ENCODE measurements around the gene ENO2.
A peak's percentile ranks its signal among the peaks of the same experiment; 100 is the strongest.
"Not testable (repeated sequence)": the region's sequence is repeated elsewhere in the genome, so short reads cannot be mapped to it uniquely, and the experiment has no call there.

Gene ENO2

DNA sequence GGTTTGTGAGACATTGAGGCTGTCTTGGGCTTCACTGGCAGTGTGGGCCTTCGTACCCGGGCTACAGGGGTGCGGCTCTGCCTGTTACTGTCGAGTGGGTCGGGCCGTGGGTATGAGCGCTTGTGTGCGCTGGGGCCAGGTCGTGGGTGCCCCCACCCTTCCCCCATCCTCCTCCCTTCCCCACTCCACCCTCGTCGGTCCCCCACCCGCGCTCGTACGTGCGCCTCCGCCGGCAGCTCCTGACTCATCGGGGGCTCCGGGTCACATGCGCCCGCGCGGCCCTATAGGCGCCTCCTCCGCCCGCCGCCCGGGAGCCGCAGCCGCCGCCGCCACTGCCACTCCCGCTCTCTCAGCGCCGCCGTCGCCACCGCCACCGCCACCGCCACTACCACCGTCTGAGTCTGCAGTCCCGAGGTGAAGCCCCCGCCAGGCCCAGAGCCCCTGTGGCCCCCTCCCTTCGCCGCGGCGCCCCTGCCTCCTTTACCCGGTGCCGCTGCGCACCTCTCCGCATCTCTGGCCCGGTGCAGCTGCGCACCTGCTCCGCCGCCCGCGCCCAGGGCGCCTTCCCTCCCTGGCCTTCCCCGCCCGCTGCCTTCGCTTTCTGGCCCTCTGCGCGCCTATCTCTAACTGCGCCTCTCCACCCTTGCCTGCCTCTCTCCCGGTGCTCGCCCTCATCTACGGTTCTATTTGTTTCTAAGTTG, at the start of gene ENO2:
Gene ENO2 (plus strand): TSS at position 335 of the 701 bp plus-strand sequence. CDS start 1,253 bp downstream, outside the sequence.
- no peak for DNase-seq

DNA sequence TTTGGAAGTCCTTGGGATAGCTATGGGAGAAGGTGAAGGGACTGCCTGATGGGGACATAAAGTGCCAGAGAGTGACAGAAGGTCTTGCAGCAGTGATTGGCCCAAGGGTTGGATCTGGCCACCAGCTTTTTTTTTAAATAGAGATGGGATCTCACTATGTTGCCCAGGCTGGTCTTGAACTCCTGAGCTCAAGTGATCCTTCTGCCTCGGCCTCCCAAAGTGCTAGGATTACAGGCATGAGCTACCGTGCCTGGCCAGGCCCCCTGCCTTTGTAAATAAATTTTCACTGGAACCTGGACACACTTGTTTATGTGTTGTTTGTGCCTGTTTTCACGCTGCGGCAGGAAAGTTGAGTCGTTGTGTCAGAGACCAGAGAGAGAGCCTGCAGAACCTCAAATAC, 49.1 kb upstream of the ENO2 start:
- not testable (repeated sequence) for DNase-seq

DNA sequence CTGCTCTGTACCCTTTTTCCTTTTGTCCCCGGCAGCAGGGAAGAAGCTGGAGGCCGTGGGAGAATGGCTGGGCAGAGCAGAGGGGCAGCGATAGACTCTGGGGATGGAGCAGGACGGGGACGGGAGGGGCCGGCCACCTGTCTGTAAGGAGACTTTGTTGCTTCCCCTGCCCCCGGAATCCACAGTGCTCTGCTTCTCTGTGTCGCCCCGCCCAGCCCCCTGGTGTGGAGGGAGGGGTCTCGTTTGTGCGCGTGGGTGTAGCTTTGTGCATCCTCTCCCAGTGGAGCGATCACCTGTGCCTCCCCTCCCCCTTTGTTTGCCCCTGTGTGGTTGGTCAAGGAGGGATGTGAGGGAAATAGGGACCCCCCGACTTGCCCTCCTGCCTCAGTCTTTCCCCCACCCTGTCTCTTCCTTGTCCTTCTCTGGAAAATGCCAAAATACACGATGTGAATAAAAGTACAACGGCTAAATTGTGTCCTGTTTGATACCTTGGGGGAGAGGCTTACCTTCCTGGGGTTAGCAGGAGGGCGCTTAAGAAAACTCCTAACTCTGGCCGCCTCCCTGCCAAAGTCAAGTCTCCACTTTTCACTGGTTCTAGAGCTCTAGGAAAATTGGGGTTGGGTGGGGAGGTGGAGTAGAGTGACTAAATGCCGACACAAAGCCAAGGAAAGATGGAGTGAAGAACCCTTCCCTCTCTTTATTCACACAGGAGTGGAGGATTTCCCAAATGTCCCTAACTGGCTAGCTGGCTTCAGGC, 48.0 kb upstream of the ENO2 start:
- DNase-seq, result no peak

DNA sequence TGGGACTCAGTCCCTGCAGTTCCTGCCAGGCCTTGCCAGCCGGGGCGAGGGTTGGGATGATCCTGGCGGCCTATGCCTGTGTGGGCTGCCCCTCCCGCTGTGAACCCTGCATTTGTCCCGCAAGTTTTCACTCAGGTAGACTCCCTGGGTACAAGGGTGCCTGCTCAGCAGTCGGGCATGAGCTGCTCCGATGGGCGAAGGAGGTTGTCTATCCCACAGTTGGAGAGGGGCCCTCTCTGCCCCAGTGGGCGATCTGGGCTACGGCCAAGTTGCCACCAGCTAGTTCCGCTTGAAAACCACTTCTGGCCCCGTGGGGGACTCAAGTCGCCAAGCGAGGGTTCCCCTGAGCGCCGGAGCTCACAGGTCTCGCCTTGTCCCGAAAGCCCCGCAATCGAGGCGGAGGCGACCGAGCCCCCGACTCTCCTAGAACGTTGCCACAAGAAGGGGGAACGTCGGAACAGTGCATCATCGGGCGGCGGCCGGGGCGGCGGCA, 47.4 kb upstream of the ENO2 start:
- no peak for DNase-seq

DNA sequence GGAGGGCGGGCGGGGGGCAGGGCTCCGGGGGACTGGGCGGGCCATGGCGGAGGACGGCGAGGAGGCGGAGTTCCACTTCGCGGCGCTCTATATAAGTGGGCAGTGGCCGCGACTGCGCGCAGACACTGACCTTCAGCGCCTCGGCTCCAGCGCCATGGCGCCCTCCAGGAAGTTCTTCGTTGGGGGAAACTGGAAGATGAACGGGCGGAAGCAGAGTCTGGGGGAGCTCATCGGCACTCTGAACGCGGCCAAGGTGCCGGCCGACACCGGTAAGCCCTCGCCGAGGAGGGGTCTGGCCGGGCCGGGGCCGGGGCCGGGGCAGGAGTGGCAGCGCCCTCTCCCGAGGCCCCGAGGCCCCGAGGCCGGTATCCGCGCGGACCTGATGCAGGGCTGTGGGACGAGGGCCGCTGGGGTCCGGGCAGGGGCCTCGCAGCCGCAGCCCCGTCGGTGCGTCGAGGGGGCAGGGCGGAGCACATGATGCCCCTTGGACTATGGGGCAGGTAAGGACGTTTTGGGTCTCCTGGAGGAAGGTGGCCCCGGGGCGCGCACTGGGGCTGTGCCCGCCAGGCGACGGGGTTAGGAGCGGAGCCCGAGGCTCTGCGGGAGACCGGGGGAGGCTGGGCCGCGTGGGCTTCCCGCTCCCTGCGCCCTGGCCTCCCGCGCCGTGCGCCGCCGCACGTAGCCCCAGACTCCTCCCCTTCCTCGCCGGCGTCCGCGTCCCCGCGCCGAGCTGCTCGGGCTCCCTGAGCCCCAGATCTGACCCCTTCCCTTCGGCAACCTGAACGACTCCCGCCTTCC, 46.8 kb upstream of the ENO2 start, which contains the start of gene TPI1:
Gene TPI1 (plus strand): TSS at position 119 of the 798 bp plus-strand sequence. CDS start 36 bp downstream, at position 155.
- DNase-seq, result peak; percentile 51

DNA sequence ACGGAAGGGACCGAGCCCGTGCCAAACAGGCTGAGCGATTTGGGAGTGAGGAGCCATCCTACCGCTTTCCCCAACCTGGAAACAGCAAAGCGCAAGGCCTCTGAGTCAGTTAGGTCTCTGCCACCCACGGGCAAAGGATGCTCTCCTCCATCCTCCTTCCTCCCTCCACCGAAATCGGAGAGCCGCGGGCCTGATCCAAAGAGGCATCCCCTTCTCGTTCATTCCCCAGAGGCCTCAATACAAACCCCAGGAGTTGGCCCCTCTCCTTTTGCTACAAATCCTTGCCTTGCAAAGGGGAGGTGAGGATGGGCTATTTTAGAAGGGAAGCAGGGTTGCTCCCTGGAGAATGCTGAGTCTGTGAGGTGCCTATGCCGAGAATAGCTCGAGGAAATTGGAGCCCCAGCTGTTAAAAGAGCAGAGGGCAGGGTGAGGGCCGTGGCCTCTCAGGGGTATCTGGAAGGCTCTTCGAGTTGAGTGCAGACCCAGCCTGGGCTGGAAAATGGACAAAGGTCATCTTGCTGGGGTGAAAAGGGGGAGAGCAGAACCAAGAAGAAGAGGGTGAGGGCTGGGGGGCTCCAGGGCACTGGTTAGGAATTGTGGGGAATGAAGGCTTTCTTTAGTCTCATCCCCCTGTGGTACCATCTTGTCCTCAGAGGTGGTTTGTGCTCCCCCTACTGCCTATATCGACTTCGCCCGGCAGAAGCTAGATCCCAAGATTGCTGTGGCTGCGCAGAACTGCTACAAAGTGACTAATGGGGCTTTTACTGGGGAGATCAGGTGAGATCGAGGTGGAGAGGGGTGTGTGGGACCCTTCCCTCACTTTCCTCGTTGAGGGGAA, 46.0 kb upstream of the ENO2 start:
- no peak for DNase-seq

DNA sequence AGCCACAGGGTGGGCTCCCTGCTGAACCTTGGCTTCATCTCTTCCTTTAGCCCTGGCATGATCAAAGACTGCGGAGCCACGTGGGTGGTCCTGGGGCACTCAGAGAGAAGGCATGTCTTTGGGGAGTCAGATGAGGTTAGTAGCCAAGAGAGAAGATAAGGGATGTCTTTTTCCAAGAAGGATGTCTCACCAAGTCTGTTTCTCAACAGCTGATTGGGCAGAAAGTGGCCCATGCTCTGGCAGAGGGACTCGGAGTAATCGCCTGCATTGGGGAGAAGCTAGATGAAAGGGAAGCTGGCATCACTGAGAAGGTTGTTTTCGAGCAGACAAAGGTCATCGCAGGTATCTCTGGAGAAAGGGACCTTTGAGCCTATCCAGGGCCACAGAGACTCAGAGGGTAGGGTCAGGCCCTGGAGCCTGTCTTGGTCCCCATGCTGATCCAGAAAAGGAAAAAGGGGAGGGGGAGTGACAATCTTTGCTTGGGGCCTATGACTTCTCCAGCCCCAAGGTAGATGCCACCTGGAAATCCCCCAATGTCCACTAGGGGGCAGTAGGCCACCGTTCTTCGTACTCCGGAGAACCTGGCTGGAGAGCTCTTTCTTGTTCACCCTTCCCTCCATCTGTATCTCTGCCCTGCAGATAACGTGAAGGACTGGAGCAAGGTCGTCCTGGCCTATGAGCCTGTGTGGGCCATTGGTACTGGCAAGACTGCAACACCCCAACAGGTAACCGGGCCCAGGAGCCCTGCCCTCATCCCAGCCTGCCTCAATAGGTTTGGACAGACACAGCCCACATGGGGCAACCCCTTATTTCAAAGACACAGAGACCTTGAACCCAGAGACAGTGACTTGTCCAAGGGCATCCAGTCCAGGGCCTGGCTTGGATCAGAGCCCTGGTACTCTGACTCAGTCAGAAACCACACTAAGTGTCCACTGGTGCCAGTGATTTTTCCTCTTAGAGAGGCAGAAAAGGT, 45.0 kb upstream of the ENO2 start:
- DNase-seq, result no peak

DNA sequence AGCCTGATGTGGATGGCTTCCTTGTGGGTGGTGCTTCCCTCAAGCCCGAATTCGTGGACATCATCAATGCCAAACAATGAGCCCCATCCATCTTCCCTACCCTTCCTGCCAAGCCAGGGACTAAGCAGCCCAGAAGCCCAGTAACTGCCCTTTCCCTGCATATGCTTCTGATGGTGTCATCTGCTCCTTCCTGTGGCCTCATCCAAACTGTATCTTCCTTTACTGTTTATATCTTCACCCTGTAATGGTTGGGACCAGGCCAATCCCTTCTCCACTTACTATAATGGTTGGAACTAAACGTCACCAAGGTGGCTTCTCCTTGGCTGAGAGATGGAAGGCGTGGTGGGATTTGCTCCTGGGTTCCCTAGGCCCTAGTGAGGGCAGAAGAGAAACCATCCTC, 44.1 kb upstream of the ENO2 start:
- DNase-seq, result not testable (repeated sequence)

DNA sequence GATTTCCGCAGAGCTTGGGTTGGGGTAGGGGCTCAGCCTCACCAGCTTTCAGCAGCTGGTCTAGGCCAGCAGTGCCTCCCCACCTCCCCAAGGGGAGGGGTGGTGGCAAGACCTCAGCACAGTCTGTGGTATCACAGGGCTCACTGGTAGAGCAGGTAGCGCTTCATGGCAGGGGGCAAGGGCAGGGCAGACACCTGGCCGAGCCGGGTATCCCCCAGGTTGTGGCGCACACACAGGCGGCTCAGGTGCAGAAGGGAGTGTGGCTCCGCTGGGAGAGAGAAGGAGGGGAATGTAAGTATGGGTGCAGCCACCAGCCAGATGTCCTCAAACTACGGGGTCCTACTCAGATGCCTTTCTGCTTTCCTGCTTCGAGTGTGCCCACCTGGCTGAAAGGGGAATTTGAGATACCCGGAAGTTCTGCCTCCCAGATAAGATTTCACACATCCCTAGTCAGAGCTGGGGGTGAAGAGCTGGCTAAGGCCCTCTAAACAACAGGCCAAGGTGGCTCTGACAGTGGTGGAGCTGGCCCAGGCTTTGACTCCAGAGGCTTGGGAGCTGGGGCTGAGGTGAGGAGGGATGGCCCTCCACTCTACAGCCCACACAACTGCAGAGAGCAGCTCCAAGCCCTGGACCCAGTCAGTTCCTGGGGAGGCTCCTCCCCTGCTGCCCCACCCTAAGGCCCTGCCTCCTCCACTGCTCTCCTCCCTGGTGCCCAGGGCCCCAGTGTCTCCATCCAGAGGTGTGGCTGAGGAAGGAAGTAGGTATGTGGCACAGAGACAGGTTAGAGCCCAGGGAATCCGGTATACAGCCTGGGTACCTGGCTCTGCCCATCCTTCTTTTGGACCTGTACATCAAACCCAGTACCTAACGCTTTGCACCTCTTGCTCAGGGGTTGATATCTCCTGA, 43.1 kb upstream of the ENO2 start:
- DNase-seq, result no peak

DNA sequence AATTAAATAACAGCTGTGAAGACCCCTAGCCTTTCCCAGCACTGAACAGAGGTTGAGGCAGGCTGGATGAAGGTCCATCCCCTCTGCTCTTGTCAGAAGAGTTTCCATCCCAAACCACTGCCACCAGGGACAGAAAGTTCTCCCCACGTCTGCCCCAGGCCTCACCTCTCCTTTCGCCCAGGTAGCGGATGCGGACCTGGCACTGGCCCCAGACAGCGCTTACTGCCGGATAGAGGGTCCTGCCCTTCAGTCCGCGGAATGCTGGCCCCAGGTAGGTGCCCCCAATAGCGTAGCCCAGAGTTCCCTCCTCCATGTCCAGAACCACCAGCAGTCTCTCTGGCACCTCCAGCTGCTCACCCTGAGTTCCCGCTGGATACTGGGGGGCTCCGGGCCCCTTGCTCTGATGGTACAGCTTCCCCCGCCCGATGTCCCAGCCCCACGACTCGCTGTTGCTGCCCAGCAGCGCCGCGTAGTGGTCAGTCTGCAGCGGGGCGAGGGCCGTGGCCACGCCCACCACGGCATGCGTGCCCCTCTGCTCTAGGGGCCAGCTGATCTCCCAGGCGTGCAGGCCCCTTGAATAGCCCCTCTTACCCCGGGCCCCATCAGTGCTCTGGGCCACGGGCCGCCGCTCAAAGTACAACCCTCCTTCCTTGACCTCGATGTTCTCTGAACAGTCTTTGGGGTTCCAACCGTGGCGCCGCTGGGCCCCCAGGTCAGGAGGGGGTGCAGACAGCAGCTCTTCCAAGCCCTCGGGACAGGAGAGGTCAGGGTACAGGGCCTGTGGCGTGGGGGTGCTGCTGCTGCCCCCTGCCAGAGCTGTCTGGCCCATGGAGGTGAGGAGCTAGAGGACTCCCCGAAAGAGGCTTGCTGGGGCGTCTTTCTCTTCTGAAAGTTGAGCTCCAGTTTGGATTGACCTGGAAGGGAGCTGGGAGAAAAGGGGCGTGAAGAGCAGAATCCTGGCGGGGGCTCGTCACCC, 42.0 kb upstream of the ENO2 start:
- peak; percentile 23 for DNase-seq

DNA sequence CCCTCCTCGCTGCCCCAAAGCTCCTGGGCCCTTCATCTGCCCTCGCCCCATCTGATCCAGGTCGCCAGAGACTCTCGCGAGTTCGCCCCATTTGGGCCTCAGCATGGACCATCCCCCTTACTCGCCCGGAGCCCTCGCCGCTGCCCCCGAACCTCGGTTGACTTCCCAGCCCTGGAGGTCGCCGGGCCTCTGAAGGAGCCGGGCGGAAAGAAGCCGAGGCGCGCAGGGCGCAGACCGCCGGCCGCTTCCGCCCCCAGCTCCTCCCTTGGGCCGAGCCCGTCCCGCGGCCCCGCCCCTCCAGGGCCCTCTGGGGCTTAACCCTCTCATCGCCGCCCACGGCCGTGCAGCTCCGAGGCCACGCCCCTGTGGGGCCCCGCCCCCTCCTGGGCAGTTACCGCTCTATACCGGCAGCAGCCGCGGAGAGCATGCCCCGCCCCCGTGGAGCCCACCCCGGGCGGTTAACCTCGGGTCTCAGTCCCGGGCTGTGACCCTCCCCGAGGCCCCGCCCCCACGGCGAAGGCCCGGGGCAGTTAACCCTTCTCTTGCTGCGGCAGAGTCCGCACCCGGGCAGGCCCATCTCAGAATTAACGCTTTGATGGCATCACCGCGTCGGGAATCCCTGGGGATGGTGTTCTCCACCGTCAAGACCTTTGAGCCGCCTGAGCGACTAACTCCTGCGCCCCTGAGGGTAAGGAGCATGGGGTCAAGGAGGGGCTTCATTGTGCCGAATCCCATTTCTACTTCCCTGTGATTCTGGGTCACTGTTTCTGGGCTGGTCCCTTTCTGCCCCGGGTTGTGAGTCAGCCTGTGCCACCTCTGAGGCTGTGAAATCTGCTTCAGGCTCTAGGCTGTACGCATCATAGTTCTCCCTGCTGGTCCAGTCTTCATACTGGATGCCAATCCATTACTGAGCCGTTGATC, 41.0 kb upstream of the ENO2 start, which contains the start of gene SPSB2:
Gene SPSB2 (minus strand): TSS at position 210 of the 921 bp plus-strand sequence. CDS start 402 bp downstream, outside the sequence.
- peak; percentile 79 for DNase-seq

DNA sequence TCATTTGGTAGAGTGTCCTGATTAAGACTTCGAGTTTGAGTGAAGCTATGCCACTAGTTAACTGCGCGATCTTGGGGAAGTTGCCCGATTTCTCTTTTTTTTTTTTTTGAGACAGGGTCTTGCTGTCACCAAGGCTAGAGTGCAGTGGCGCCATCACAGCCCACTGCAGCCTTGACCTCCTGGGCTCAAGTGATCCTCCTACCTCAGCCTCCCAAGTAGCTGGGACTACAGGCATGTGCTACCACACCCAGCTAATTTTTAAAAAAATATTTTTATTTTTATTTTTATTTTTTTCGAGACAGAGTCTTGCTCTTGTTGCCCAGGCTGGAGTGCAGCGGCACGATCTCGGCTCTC, 40.4 kb upstream of the ENO2 start:
- not testable (repeated sequence) for DNase-seq

DNA sequence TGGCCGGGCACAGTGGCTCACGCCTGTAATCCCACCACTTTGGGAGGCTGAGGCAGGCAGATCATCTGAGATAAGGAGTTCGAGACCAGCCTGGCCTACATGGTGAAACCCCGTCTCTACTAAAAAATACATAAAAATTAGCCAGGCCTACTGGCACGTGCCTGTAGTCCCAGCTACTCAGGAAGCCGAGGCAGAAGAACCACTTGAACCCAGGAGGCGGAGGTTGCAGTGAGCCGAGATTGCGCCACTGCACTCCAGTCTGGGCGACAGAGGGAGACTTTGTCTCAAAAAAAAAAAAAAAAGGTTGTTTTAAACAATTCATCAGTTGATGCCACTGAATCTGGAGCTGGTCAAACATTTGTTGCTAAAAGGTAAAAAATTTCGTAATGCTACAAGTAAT, 34.6 kb upstream of the ENO2 start:
- DNase-seq, result not testable (repeated sequence)

DNA sequence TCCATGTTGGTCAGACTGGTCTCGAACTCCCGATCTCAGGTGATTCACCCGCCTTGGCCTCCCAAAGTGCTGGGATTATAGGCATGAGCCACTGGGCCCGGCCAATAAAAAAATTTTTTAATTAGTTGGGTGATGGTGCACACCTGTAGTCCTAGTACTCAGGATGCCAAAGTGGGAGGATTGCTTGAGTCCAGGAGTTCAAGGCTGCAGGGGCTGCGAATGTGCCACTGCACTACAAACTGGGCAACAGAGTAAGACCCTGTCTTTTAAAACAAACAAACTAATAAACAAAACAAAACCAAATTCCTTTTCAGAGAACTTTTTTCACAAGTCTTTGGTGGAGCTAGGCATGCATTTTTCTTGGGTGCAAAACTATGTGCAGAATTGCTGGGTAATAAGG, 31.1 kb upstream of the ENO2 start:
- DNase-seq, result no peak

DNA sequence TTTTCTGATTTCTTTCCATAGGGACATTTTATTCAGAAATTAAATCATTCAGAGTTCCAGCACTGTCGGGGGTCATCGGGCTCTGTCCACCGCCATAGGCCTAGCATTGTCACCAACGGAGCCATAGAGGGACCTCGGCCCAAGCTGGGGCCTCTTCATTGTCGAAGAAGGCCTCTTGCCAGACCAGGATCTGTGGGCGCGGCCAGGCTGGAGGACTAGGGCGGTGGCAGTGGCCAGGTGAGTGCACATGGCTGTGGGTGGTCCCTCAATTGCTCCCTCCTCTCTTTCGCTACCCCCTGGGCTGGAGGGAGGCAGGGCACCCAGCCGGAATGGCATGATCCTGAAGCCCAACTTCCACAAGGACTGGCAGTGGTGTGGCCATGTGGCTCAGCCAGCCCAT, 30.7 kb upstream of the ENO2 start:
- no peak for DNase-seq

DNA sequence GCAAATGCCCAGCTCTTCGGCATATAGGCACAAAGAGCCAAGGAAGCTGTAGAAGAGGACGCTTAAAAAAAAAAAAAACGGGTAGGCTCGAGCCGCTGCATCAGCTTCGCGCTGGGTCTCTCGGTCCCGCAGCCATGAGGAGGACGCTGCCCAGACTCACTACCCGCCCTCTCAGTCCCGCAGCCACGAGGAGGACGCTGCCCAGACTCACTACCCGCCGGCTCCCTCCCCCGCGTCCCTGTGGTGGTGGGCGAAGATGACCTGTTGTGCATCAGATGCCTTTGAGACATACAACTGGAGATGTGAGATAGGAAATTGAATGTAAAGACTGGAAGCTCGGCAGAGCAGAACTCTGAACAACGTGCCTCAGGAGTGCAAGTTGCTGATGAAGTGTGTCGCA, 29.8 kb upstream of the ENO2 start:
- no peak for DNase-seq

DNA sequence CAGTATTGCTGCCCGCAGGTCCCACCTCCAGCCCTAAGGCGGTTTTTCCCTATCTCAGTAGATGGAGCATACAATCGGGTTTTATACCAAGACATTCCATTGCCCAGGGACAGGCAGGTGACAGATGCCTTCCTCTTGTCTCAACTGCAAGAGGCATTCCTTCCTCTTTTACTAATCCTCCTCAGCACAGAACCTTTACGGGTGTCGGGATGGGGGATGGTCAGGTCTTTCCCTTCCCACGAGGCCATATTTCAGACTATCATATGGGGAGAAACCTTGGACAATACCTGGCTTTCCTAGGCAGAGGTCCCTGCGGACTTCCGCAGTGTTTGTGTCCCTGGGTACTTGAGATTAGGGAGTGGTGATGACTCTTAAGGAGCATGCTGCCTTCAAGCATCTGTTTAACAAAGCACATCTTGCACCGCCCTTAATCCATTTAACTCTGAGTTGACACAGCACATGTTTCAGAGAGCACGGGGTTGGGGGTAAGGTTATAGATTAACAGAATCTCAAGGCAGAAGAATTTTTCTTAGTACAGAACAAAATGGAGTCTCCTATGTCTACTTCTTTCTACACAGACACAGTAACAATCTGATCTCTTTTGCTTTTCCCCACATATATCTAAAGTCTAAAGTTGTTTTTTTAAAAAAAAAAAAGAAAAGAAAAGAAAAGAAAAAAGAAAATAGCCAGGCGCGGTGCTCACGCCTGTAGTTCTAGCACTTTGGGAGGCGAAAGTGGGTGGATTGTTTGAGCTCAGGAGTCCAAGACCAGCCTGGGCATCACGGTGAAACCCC, 28.0 kb upstream of the ENO2 start:
- not testable (repeated sequence) for DNase-seq
